Stomach smooth muscle (tissue), 2 donors: ENCODE measurements around the gene CDPF1.
"Not testable (repeated sequence)": the region's sequence is repeated elsewhere in the genome, so short reads cannot be mapped to it uniquely, and the experiment has no call there.

ENCODE experiments used
- H3K27ac ChIP-seq: one replicate; pipeline ENCODE4 v1.7.0; 2013; ENCODE audit warnings: mild to moderate bottlenecking, low read length, inconsistent platforms
- H3K27me3 ChIP-seq, 2 donors: one replicate each; pipeline ENCODE4 v1.7.0; 2013; ENCODE audit warnings: low read length in 2 of 2; ENCODE audit not compliant: insufficient read depth in 2 of 2, control insufficient read depth in 1 of 2
- H3K36me3 ChIP-seq, 2 donors: one replicate each; pipeline ENCODE4 v1.7.0; 2013; ENCODE audit warnings: low read length in 2 of 2; ENCODE audit not compliant: control insufficient read depth in 2 of 2, insufficient read depth in 2 of 2
- H3K4me1 ChIP-seq: one replicate; pipeline ENCODE4 v1.7.0; 2013; ENCODE audit warnings: low read length; ENCODE audit not compliant: control insufficient read depth, insufficient read depth
- H3K4me3 ChIP-seq, 2 donors: one replicate each; pipeline ENCODE4 v1.7.0; 2013; ENCODE audit warnings: low read length in 2 of 2
- H3K9ac ChIP-seq, 2 donors: one replicate each; pipeline ENCODE4 v1.7.0; 2013; ENCODE audit warnings: low read length in 2 of 2, mild to moderate bottlenecking in 1 of 2
- H3K9me3 ChIP-seq, 2 donors: one replicate each; pipeline ENCODE4 v1.7.0; 2013; ENCODE audit warnings: low read length in 2 of 2; ENCODE audit not compliant: control insufficient read depth in 2 of 2
- donor health status: healthy.
- donor health status: Pancreatic carcinoma.

Gene CDPF1

GRCh38 chr22:46201059-46201757 is 48.9 kb downstream of the CDPF1 start:
- H3K36me3 ChIP-seq = peaks cover 9 to 20% of the 10 kb centered on the region in 2 donors
- H3K9ac ChIP-seq = no peak overlapping the region
- no peak overlapping the region for H3K27ac ChIP-seq
- no peaks in the 10 kb centered on the region for H3K9me3 ChIP-seq
- no peaks in the 10 kb centered on the region for H3K27me3 ChIP-seq
- H3K4me3 ChIP-seq = no peak overlapping the region
- no peaks in the 10 kb centered on the region for H3K4me1 ChIP-seq

GRCh38 chr22:46198806-46199205 is 51.3 kb downstream of the CDPF1 start:
- not testable (repeated sequence) for H3K9ac ChIP-seq, H3K9me3 ChIP-seq, H3K4me3 ChIP-seq, H3K27ac ChIP-seq, H3K27me3 ChIP-seq, H3K4me1 ChIP-seq
- H3K36me3 ChIP-seq = peaks cover 9 to 15% of the 10 kb centered on the region in 2 donors

- H3K9me3 ChIP-seq = no peaks in the 10 kb centered on the region
- H3K9ac ChIP-seq = no peak overlapping the region
- H3K27ac ChIP-seq = no peak overlapping the region
- no peaks in the 10 kb centered on the region for H3K4me1 ChIP-seq
- H3K27me3 ChIP-seq = no peaks in the 10 kb centered on the region
- no peak overlapping the region for H3K4me3 ChIP-seq
- H3K36me3 ChIP-seq = peaks cover 6 to 10% of the 10 kb centered on the region in 2 donors
Measured at GRCh38 chr22:46198274-46198673, 51.8 kb downstream of the CDPF1 start.

GRCh38 chr22:46196278-46196677 is 53.8 kb downstream of the CDPF1 start:
- Histone ChIP-seq H3K4me1 (no peaks in the 10 kb centered on the region), H3K9me3 (no peaks in the 10 kb centered on the region), H3K36me3 (peaks cover 3 to 8% of the 10 kb centered on the region in 2 donors), H3K4me3 (no peak overlapping the region), H3K27me3 (no peaks in the 10 kb centered on the region), H3K9ac (no peak overlapping the region), H3K27ac (no peak overlapping the region)

GRCh38 chr22:46195487-46196165 is 54.5 kb downstream of the CDPF1 start:
- no peaks in the 10 kb centered on the region for H3K9me3 ChIP-seq
- no peaks in the 10 kb centered on the region for H3K4me1 ChIP-seq
- no peak overlapping the region for H3K27ac ChIP-seq
- no peak overlapping the region for H3K4me3 ChIP-seq
- peaks cover 3 to 8% of the 10 kb centered on the region in 2 donors for H3K36me3 ChIP-seq
- no peak overlapping the region for H3K9ac ChIP-seq
- H3K27me3 ChIP-seq = no peaks in the 10 kb centered on the region
